Measurements from ENCODE around the gene SMIM23.

DNA sequence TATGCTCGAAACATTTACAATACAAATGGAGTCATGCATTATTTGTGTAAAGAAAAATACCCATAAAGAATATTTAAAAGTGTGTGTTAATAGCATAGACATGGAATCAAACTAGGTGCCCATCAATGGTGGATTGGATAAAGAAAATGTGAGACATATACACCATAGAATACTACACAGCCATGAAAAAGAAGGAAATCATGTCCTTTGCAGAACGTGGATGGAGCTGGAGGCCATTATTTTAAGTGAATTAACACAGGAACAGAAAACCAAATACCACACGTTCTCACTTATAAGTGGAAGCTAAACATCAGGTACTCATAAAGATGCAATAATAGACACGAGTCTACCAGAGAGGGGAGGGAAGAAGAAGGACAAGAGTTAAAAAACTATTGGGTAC, 22.8 kb downstream of the SMIM23 start:
- TF ChIP-seq CTCF (IDR thresholded peaks at IDR 0.05) (no peak), POLR2A (IDR thresholded peaks at IDR 0.05) (no peak)

Measured in suprapubic skin (tissue), 3 donors.